Thyroid gland (tissue), 4 donors: ENCODE measurements around the gene CDH4.
A peak's percentile ranks its signal among the peaks of the same experiment; 100 is the strongest.

Experiments
- CTCF ChIP-seq, 6 experiments: fragments of 200-600 bp in 3 of 6; fragments of 450-650 bp in 3 of 6; sonication (generic) in 3 of 6; IDR thresholded peaks; one replicate each; pipeline ENCODE4 v1.5.1; 2016 to 2019; ENCODE audit warnings: antibody characterized with exemption in 6 of 6, mild to moderate bottlenecking in 2 of 6, inconsistent platforms in 1 of 6, moderate library complexity in 1 of 6
- POLR2A ChIP-seq, 2 donors: fragments of 450-650 bp; IDR thresholded peaks; one replicate each; pipeline ENCODE4 v1.6.1; 2017; ENCODE audit warnings: antibody characterized with exemption in 2 of 2, mild to moderate bottlenecking in 2 of 2, moderate library complexity in 1 of 2

DNA sequence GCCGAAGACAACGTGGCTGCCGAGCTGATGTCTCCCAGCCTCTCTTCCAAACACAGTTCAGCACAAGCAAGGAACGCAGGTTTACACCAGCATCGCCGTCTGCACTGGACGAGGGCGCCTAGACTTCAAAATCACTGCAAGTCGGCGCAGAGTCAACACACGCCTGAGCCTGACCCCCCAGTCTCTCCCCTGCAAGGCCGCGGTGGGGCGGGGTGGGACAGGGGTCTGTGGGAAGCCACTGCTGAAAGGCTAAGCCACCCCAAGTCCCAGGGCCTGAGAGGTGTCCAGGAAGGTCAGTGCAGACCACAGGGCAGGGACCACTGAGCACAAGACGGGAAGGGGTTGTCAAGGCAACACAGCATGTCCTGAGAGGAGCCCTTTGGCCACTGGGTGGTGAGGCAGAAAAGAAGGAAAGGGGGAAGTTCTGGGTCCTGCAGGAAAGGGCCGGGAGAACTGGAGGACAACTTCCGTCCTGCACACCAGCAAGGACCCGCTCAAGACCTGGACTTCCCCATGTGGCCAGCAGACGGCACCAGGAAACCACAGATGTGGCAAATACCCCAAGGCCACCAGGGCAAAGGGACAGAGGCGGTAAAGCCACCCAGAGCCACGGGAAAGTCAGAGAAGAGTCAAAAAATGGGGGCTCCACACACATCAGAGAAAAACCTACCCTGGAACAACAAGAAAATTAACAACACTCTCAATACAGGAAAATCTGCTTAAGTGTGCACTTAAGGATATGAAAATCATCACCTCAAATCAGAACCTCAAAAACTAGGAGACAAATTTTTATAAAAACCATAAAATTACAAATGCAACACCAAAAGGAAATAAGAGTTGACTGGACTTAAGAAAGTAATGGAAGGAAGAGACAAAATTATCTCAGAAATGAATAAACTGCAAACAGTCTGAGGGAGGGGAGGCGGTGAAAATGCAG is 728.9 kb downstream of the CDH4 start:
- TF ChIP-seq POLR2A (IDR thresholded peaks at IDR 0.05): no peak
- peak in 2 of 6 experiments; percentile 24 to 62 for TF ChIP-seq CTCF (IDR thresholded peaks at IDR 0.05)
